ENCODE results near the gene ARF4. TPM values are rescaled to one million over a fixed set of nuclear protein-coding genes. Genes with fewer than 3 reads are reported as not detected.

Gene ARF4
- total RNA-seq, 1 donor from 2014 or later, result 413 TPM

DNA sequence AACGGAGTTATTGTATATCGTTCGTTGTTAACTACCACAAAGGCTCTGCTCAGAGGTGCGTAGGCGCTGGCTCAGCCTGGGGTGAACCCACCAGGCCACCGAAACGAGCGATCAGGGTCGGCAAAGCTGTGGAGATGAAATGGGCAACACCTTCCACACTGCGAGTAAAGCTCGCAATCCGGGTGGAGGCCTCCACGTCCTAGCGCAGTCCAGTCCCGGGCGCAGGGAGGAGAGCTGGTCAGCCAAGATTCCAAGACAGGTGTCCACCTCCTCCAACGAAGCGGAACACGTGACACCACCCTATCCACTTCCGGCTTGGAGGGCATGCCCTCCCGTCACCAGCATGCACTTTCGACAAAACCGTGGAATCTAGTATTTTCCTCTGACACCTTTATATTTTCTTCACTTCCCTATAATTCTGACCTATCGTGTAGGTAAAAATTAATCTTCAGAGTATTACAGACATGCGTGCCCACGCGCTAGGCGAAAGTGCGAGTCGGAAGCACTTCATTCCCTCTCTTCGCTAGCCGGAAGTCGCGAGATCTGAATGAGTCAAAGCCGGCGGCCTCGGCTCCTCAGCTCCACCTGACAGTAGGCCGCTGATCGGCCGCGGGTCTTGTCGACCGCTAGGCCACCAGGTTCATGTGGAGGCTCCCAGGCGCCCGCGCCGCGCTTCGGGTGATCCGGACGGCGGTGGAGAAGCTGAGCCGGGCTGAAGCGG lies 41.2 kb downstream of the ARF4 start, which contains the start of gene PDE12:
PDE12 (plus strand) TSS at position 537 of the 721 bp plus-strand sequence; CDS start at position 643, 106 bp downstream.
- DNase-seq (ENCODE audit: low spot score), result peak; percentile 96
- Mint-ChIP-seq H3K4me1 (ENCODE audit: low read depth) (peaks cover 43% of the 10 kb centered on the region), H3K36me3 (ENCODE audit: low read depth) (peaks cover 1% of the 10 kb centered on the region), H3K4me3 (ENCODE audit: unreplicated experiment) (peak within 1 kb of the TSS; percentile 95), H3K9me3 (ENCODE audit: low read depth) (no peaks in the 10 kb centered on the region), H3K27ac (ENCODE audit: unreplicated experiment) (peak within 1 kb of the TSS; percentile 100), H3K27me3 (ENCODE audit: low read depth) (no peaks in the 10 kb centered on the region)
- TF ChIP-seq, protein P1, sequence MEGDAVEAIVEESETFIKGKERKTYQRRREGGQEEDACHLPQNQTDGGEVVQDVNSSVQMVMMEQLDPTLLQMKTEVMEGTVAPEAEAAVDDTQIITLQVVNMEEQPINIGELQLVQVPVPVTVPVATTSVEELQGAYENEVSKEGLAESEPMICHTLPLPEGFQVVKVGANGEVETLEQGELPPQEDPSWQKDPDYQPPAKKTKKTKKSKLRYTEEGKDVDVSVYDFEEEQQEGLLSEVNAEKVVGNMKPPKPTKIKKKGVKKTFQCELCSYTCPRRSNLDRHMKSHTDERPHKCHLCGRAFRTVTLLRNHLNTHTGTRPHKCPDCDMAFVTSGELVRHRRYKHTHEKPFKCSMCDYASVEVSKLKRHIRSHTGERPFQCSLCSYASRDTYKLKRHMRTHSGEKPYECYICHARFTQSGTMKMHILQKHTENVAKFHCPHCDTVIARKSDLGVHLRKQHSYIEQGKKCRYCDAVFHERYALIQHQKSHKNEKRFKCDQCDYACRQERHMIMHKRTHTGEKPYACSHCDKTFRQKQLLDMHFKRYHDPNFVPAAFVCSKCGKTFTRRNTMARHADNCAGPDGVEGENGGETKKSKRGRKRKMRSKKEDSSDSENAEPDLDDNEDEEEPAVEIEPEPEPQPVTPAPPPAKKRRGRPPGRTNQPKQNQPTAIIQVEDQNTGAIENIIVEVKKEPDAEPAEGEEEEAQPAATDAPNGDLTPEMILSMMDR (IDR thresholded peaks at IDR 0.05), result peak; percentile 31

DNA sequence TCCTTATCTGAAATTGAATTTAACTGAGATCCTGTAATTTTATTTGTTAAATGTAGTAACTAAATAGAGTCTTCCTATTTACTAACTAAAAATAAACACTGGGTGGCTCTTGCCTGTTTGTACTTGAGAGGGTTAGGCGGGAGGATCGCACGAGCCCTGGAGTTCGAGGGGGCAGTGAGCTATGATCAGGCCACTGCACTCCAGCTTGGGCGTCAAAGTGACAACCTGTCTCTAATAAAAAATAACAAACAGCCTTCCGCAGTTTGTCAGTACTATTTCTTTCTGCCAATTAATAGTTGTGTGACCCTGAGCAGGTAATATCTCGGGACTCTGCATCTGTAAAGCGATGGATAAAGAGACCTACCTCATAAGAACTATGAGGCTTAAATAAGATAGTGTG lies 41.8 kb downstream of the ARF4 start:
- Mint-ChIP-seq H3K9me3 (ENCODE audit: low read depth) (no peaks in the 10 kb centered on the region), H3K4me3 (ENCODE audit: unreplicated experiment) (peak overlapping the region; percentile 95), H3K4me1 (ENCODE audit: low read depth) (peaks cover 38% of the 10 kb centered on the region), H3K27me3 (ENCODE audit: low read depth) (no peaks in the 10 kb centered on the region), H3K27ac (ENCODE audit: unreplicated experiment) (peak overlapping the region; percentile 100), H3K36me3 (ENCODE audit: low read depth) (peaks cover 1% of the 10 kb centered on the region)
- DNase-seq (ENCODE audit: low spot score), result no peak
- TF ChIP-seq, protein P1 (IDR thresholded peaks at IDR 0.05), result no peak

DNA sequence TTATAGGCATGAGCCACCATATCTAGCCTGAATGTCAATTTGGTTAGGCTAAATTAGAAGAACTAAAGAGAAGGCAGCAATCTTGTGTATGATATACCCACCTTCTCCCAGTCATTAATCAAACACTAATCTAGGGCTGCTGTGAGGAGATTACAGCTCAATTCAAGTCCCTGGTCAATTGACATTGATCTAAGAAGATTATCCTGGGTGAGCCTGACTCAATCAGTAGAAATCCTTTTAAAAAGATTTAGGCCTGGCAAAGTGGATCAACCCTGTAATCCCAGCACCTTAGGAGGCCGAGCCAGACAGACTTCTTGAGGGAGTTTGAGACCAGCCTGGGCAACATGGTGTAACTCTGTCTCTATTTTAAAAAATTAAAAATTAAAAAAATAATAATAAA lies 50.5 kb downstream of the ARF4 start:
- Mint-ChIP-seq H3K27me3 (ENCODE audit: low read depth) (peaks cover 3% of the 10 kb centered on the region), H3K9me3 (ENCODE audit: low read depth) (no peaks in the 10 kb centered on the region), H3K36me3 (ENCODE audit: low read depth) (no peaks in the 10 kb centered on the region), H3K4me1 (ENCODE audit: low read depth) (peaks cover 12% of the 10 kb centered on the region), H3K4me3 (ENCODE audit: unreplicated experiment) (no peak overlapping the region), H3K27ac (ENCODE audit: unreplicated experiment) (no peak overlapping the region)
- no peak for DNase-seq (ENCODE audit: low spot score)
- TF ChIP-seq, protein P1 (IDR thresholded peaks at IDR 0.05), result no peak

DNA sequence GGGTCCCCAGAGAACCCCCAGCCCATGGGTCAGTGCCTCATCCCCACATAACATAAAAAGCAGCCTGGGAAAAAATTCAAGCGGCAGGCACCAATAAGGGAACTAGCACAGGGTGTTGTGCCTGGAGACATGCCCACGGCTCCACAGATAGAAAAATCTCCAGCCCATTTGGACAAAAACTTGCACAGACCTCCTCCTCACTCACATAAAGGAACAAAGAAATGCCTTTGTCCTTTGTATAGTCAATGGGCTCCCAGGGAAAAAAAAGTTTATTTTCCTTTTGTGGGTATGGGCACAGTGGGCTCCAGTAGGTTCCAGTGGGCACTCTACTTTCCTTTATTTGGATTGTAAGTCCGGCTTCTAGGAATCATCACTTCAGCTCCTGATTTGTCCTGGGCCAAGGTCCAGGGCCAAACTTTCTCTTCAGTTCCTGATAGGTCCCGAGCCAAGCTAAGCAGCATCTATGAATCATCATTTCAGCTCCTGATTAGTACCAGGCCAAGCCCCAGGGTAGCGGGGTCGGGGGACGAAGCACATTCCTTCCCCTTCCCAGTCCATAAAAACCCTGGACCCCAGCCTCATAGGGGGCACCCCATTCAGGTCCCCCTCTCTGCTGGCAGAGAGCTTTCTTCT lies 51.4 kb downstream of the ARF4 start:
- Mint-ChIP-seq H3K9me3 (ENCODE audit: low read depth) (no peaks in the 10 kb centered on the region), H3K4me1 (ENCODE audit: low read depth) (peaks cover 12% of the 10 kb centered on the region), H3K27me3 (ENCODE audit: low read depth) (peaks cover 3% of the 10 kb centered on the region), H3K36me3 (ENCODE audit: low read depth) (no peaks in the 10 kb centered on the region), H3K27ac (ENCODE audit: unreplicated experiment) (no peak overlapping the region), H3K4me3 (ENCODE audit: unreplicated experiment) (no peak overlapping the region)
- TF ChIP-seq, protein P1 (IDR thresholded peaks at IDR 0.05), result no peak
- DNase-seq (ENCODE audit: low spot score), result no peak

DNA sequence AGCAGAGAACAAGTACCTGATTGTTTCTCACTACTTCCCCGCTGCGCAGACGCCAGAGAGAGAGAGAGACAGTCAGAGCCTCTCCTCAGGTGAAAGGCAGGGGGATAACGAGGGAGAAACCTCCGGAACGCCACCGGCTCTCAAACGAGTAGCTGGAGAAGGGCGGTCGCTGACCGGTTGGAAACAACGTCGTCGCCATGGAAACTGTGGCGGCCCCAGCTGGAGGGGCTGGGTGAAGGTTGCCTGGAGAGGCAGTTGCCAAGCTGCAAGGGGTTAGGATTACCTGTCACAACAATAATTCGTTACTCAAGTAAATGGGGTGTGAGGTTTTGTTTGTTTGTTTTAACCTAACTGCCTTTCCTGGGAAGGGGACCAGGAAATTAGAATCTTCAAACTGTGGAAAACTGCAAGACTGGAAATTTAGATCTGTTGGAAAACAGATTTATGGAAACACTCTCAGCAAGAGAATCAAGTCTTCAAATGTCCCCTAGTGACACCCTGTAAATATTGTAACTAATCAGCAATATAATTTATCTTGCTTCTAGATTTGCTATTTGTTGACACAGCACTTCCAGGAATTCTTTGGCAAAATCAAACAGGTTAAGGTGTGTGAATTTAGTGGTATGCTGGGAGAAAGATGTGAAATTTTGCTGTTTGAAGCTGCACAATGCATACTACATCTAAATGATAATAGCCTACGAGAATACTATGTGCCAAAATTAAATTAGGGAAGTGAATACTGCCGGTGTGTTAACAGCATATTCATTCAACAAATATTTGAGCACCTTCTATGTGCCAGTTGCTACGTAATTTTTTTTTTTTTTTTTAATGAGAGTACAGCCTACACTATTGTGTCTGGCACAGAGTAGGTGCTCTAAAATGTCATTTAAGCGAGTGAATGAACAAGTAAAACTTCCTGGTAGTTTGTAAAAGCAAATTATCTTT lies 52.7 kb downstream of the ARF4 start, which contains the start of gene DNAH12:
DNAH12 (minus strand) TSS at position 164 of the 945 bp plus-strand sequence. CDS start 1,474 bp downstream, outside the sequence.
- TF ChIP-seq, protein P1 (IDR thresholded peaks at IDR 0.05), result no peak
- Mint-ChIP-seq H3K4me3 (ENCODE audit: unreplicated experiment) (peak within 1 kb of the TSS; percentile 68), H3K4me1 (ENCODE audit: low read depth) (peaks cover 12% of the 10 kb centered on the region), H3K36me3 (ENCODE audit: low read depth) (no peaks in the 10 kb centered on the region), H3K9me3 (ENCODE audit: low read depth) (no peaks in the 10 kb centered on the region), H3K27me3 (ENCODE audit: low read depth) (peaks cover 3% of the 10 kb centered on the region), H3K27ac (ENCODE audit: unreplicated experiment) (no peak within 1 kb of the TSS)
- DNase-seq (ENCODE audit: low spot score), result no peak
